Hepatocyte (in vitro differentiated cells): ENCODE results near the gene RASA1.

ENCODE experiments used
- CTCF ChIP-seq: fragments of 200-600 bp; sonication (generic); IDR thresholded peaks from 2 replicates; pipeline ENCODE4 v1.5.1; 2016; ENCODE audit warnings: antibody characterized with exemption, mild to moderate bottlenecking; ENCODE audit not compliant: poor library complexity
- EZH2 ChIP-seq: fragments of 200-600 bp; sonication (generic); IDR thresholded peaks from 2 replicates; pipeline ENCODE4 v1.6.1; 2016; ENCODE audit warnings: antibody characterized with exemption, mild to moderate bottlenecking, borderline replicate concordance
- EZH2phosphoT487 ChIP-seq: fragments of 200-600 bp; sonication (generic); IDR thresholded peaks from one replicate; pipeline ENCODE4 v1.6.1; 2018; ENCODE audit warnings: antibody characterized with exemption, mild to moderate bottlenecking, low read depth, moderate library complexity; ENCODE audit not compliant: unreplicated experiment, severe bottlenecking

GRCh38 chr5:87242242-87242641 is 25.4 kb upstream of the RASA1 start:
- TF ChIP-seq CTCF (no peak), EZH2phosphoT487 (no peak), EZH2 (no peak)
